ENCODE results near the gene FBXO17.

Gene FBXO17

GRCh38 chr19:38912600-38913514 lies 62.7 kb downstream of the FBXO17 start:
- no peak for DNase-seq

GRCh38 chr19:38911388-38912001 lies 64.0 kb downstream of the FBXO17 start:
- no peak for DNase-seq

- no peak for DNase-seq
Measured at GRCh38 chr19:38910488-38910887, 65.1 kb downstream of the FBXO17 start.

GRCh38 chr19:38908911-38909310 lies 66.6 kb downstream of the FBXO17 start:
- no peak for DNase-seq

- DNase-seq = no peak
Measured at GRCh38 chr19:38907670-38908069, 67.9 kb downstream of the FBXO17 start.

GRCh38 chr19:38907227-38907626 lies 68.3 kb downstream of the FBXO17 start:
- no peak for DNase-seq

GRCh38 chr19:38905620-38906019 lies 69.9 kb downstream of the FBXO17 start:
- no peak for DNase-seq

- no peak for DNase-seq
Measured at GRCh38 chr19:38904581-38905539, 70.7 kb downstream of the FBXO17 start.

- no peak for DNase-seq
Measured at GRCh38 chr19:38901683-38902082, 73.9 kb downstream of the FBXO17 start.

- no peak for DNase-seq
Measured at GRCh38 chr19:38900743-38901190, 74.8 kb downstream of the FBXO17 start.

GRCh38 chr19:38900202-38900629 lies 75.3 kb downstream of the FBXO17 start:
- no peak for DNase-seq

GRCh38 chr19:38899447-38900201 lies 75.9 kb downstream of the FBXO17 start, which contains the start of the genes NFKBIB and SIRT2:
Gene NFKBIB (plus strand): TSS chr19:38899969. CDS start chr19:38900033, 64 bp downstream.
Gene SIRT2 (minus strand): TSS chr19:38899618. CDS start chr19:38899521, 97 bp downstream.
- peak; percentile 99 for DNase-seq

- no peak for DNase-seq
Measured at GRCh38 chr19:38898788-38899446, 76.6 kb downstream of the FBXO17 start.

- DNase-seq = no peak
Measured at GRCh38 chr19:38894968-38895367, 80.6 kb downstream of the FBXO17 start.

- DNase-seq = no peak
Measured at GRCh38 chr19:38893341-38893771, 82.2 kb downstream of the FBXO17 start.

GRCh38 chr19:38892841-38893240 lies 82.7 kb downstream of the FBXO17 start:
- DNase-seq = peak; percentile 12

GRCh38 chr19:38891771-38892170 lies 83.8 kb downstream of the FBXO17 start:
- no peak for DNase-seq

Data from NCI-H1105 treated with DMSO at 0.1 percent for 48 hours (cell line).